Stimulated activated CD4-positive, alpha-beta T cell treated with anti-CD3 and anti-CD28 coated beads, TNF-alpha, amount 100 ng/mL, for 1 hour (primary cell): ENCODE data around the gene MXRA7.

Source experiments
- DNase-seq, 3 donors: peaks; one replicate each; pipeline ENCODE4 v3.0.0-alpha.2; 2020; ENCODE audit warnings: low read depth in 3 of 3, low spot score in 1 of 3

MXRA7 gene

DNA sequence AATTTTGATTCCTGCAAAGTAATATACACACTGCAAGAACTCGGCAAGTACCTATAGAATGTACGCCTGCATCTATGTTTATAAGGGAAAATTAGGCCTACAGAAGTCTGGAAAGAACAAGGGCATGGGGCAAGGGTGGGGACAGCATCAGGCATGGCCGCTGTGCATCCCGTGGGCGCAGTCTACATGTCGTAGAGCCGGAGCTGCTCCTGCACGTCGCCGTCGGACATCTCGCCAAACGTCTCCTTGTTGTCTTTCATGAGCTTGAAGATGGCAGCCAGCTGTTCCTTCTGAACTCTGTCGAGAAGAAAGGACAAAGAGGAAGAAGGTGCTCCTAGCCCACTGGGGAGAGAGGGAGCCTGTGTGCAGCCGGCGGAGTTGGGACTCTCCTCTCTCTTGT is 33.4 kb downstream of the MXRA7 start:
- DNase-seq = no peak

DNA sequence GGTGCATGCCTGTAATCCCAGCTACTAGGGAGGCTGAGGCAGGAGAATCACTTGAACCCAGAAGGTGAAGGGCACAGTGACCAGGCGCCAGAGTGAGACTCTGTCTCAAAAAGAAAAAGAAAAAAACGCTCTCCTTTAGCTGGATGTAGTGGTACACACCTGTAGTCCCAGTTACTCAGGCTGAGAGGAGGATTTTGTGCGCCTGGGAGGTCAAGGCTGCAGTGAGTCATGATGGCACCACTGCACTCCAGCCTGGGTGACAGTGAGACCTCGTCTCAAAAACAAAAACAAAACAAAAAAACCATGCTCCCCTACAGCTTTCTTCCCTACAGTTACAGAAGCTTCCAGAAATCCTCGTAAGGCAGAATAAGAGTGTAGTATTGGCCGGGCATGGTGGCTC is 34.1 kb downstream of the MXRA7 start:
- no peak for DNase-seq

DNA sequence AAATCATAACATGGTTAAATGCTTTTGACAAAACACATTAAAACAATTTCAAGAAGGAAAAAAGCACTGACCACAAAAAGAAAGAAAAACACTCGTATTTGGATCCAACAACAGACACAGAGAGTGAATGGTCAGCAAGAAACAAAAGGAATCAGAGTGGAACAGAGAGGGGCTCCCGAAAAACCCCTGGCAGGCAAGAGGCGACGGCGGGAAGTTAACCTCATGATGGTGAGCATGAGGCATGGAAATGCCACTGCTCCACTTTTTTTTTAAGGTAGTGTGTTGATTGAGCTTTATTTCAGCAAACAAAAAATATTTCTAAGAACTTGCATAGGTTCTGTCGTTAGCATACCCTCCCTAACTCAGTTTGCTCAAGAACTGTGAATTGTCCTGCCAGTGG is 35.1 kb downstream of the MXRA7 start:
- DNase-seq = no peak

DNA sequence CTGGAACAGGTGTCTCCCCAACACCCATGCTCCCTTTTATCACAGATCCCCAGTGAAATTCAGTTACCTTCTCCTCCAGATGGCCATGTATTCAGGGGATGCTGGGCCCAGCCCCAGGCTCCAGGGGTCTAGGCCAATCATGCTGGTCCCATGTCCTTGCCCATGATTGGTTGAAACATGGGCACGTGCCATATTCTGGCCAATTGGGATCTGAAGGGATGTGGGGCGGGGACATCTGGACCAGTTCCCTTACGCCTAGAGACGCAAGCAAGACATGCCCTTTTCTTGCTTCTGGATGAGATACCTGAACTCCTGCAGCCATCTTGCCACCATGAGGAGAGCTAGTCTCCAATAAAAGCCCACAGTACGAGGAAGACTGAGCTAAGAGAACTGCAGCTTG is 36.2 kb downstream of the MXRA7 start:
- no peak for DNase-seq

DNA sequence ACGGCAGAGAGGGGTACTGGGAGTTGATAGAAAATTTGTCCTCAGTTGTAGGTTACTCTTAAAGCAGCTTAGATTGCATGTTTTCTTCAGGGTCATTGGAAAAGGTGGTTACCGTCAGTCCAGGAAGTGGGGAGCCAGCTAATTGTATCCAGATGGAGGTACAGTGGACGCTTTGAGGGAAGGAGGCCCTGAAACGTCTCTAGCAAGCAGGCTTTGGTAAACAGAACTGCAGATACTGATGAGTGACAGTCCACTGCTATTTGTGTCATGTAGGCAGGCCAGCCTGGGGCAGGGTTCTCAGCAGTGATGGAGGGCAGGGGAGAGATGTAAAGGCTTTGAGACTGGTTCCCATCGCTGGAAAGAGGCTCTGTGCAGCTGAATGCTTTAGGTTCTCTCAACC is 37.0 kb downstream of the MXRA7 start:
- no peak for DNase-seq

DNA sequence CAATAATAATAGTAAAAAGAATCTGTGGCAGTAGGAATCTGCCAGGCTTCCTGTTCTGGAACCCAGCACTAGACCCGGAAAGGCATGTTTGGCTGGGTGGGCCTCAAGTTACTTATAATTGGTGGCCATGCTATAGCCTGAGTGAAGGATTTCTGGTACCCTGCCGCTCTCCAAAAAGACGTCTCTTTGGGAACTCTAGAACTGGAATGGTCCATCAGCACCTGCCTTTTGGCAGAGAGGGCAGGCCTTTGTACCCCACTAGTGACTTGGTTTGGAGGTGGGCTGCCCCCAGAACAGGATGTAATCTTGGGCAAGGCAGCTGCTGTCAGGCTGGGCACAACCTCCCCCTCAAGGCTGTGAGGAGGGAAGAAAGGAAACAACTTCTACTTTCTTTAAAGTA is 37.9 kb downstream of the MXRA7 start:
- DNase-seq = no peak

DNA sequence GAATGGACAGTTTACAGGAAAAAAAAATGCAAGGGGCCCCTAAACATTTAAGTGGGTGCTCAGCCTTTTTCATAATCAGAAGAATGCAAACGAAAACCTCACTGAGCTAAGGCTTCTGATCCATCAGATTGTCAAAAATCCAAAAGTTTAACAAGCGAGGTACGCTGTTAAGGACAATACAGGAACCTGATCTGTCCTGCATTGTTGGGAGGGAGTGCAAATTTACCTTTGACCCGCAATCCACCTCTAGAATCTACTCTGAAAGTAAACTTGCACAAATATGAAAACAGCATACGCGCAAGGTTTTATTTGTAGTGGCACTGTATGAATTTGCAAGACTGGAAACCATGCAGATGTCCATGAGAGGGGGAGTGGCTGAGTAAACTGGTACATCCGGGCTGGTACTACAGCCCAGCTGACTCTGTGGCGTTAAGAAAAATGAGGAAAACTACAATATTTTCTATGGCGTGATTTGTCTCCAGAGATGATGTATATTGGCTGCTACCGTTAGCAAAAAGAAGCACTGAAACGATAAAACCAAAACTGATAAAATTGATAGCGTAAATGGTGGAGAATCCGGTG is 38.4 kb downstream of the MXRA7 start:
- DNase-seq = no peak

DNA sequence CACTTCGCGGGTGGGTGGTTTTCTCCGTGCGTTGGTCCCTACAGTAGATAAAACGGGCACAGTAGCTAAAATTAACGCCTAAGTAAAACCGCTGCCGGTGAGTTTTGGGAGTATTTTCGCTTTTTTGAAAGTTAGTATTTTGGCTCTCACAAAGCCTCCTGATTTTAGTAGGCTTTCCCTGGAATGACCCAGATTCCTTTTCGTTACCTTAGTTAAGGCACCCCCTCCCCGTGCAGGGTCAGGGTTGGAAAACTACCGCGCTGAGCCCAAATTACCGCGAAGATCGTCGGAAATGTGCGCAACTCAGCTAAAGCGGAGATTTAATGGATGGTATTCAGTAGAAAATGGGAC is 38.9 kb downstream of the MXRA7 start:
- no peak for DNase-seq

DNA sequence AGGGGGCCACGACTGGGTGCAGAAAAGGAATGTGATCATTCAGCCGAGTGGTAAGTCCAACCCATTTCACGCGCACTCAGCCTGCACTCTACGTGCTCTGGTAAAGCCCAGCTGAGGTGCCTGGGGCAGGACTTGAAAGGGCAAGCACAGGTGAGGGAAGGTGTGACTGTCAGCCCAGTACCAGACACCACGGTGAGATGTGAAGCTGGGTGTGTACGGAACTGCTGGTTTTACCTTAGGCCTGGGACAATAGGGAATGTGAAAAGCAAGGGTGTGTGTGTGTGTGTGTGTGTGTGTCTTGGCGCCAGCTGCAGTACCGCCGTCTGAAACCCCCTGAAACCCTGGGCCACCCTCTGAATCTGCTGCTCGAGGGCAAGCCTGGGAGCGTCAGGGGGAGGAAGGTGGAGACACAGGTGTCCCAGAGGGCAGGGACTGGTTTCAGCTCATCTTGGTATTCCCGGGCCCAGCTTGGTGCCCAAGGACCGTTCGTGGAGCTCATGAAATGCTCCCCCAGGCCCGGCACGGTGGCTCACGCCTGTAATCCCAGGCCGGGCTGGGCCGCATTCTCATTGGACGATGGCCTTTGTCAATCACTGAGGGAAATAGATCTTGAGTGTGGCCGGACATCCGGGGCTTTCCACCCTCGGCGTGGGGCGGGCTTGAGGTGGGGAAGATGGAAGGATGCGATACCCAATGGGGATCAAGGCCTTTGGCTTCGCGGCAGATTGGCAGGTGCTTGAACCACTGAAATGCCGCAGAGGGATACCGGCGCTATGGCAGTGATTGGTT is 39.4 kb downstream of the MXRA7 start:
- DNase-seq = peak; percentile 94 to 97 (median 97)

DNA sequence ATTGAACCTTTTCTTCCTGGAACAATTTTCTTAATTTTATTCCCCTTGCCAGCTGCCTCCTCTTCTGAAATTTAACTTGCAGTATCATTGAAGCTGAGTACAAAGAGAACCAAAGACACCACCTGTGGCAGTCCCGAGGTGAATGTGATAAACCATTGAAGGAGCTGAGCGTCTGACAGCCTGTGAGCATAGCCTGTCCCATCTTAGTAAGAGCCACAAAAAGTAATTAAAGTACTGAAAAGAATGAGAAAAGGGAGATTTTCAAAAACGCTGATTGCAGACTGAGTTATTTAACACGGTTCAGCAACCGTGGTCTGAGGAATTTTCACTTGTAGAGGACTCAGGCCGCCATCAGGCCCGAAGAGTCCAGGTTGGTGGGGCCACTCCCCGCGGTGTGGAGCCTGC is 40.0 kb downstream of the MXRA7 start:
- DNase-seq = no peak

DNA sequence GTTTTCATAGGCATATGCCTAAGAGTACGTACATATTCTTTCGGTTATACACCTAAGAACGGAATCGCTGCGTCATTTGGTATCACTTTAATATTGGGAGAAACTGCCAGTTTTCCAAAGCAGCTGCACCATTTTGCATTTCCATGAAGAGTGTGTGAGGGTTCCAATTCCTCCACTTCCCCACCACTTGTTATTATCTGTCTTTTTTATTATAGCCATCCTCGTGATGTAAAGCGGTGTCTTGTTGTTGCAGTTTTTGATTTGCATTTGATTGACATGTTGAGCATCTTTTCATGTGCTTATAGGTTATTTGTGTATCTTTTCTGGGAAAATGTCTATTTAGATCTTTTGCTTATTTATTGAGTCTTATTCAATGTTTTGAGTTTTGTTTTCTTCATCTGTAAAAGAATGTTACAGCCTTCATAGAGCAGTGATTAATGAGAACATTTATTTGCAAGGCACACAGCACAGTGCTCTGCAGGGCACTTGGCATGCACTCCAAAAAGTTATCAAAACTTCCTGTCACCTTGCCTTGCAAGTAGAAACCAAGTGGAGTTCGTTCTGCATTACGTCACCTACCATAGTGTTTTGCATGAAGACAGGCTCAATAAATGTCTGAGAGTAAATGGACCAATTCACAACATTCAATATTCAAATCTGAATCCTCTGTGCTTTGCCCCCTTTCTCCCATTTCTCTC is 40.6 kb downstream of the MXRA7 start:
- no peak for DNase-seq

DNA sequence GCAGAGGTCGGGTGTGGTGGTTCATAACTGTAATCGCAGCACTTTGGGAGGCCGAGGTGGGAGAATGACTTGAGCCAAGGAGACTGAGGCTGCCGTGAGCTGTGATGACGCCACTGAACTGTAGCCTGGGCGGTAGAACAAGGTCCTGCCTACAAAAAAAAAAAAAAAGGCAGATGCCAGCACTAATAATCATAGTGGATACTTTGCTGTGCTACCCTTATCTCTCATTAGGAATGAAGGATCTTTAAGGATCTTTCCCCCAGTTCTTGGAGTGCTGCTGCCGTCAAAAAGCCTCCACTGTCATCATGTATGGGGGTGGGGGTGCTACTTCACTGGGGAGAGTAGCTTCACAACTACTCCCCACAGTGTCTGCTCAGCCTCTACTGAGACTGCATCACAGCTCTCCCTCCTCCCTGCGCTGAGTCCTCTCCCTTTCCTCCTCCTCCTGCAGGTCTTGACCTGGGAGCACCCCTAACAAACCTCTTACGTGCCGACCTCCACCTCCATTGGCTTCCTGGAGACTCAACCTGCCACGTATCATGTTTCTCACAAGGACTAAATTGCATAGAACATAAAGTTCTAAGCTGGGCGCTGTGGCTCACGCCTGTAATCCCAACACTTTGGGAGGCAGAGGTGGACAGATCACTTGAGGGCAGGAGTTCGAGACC is 42.8 kb downstream of the MXRA7 start:
- DNase-seq = no peak

DNA sequence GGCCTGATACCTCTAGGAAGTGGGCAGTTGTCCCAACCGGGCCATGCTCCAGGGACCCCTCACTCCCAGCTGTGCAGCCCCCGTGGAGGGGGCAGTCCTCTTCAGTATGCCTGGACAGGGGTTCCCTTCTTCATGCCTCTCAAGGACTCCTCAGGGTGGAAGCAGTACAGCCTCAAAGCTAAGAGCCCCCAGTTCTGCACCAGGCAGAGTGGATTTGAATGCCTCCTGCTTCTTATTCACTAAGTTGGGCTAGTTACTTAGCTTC is 43.3 kb downstream of the MXRA7 start:
- DNase-seq = no peak

DNA sequence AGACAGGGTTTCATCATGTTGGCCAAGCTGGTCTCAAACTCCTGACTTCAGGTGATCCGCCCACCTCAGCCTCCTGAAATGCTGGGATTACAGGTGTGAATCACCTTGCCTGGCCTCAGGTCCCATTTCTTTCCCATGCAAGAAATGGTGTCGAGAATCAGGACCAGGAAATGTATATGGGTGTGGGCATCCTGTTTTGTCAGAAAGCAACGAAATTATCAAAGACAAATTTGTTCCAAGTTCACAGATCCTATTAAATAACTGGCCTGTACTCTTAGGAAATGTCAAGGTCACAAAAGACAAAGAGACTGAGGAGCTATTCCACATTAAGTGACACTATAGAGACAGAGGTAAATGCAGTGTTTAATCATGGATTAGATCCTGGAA is 50.1 kb downstream of the MXRA7 start:
- no peak for DNase-seq

DNA sequence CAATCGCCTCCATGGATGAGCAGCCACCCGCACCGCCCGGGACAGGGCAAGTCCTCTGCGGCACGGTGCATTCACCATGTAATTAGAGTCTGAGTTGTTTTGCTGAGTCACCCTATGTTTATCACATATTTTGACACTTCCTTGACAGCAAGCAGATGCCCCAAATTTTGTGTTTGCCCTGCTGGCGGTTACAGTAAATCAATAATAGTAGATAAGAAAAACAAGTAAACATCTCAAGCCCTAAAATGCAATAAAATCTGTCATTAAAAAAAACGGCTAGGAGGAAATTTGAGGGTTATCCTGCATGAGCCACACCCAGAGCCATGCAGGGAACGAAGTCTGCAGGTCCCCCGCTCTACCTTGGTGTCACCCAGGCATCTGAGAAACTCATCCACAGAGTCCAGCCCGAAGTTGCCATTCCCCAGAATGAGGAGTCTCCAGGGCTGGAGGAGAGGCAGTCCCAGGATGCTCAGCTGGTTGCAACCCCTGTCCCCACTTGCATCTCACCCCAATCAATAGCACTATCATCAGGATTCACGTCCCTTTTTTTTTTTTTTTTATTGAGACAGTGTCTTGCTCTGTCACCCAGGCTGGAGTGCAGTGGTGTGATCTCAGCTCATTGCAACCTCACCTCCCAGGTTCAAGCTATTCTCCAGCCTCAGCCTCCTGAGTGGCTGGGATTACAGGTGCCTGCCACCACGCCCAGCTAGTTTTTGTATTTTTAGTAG is 50.7 kb downstream of the MXRA7 start:
- DNase-seq = no peak

DNA sequence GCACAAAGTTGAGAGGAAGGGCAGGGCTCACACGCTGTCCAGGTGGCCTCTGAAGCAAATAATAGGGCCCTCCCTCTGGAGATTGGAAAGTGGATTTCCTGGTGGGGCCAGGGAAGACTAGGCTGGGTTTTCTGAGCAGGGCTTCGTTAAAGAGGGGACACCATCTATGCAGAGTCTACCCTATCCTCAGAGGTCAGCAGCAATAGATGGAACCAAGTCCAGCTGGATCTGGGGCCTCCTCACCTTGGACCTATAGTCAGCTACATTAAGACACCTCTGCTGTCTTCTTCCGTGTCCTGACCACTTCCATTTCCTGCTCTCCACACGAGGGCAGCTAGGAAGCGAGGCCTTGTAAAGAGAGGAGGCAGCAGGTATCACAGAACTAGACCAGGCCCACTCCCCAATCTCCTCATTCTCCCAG is 52.5 kb downstream of the MXRA7 start:
- DNase-seq = no peak

DNA sequence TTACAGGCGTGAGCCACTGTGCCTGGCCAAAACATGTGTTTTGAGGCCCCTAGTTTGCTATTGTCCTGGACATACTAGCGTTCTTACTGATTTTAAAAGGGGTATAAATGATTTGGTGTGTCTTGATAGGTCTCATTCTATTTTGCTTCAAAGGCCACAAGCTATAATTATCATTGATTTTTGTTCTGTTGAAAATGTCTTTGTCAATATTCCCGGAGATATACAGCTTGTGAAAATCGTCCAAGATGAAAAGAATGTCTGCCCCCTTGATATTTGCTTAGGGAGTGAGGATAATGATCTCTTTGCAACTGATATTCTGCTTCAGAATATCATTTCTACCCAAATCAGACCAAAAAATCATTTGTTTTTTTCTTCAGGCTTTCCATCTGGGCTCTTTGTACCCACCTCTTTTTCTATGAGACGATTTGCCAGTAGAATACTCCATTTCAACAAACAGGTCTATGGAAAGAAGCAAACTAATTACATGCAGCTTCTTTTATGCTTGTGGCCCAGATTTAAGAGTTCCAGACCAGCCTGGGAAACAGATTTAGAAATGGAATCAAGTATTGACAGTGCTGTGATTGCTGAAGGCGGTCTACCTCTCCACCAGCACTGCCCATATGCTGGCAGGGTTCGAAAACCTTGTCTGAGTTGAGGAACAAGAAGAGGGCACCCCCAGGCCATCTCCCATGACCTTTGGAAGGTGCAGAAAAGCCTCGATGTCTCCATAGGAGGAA is 53.1 kb downstream of the MXRA7 start:
- DNase-seq = no peak

DNA sequence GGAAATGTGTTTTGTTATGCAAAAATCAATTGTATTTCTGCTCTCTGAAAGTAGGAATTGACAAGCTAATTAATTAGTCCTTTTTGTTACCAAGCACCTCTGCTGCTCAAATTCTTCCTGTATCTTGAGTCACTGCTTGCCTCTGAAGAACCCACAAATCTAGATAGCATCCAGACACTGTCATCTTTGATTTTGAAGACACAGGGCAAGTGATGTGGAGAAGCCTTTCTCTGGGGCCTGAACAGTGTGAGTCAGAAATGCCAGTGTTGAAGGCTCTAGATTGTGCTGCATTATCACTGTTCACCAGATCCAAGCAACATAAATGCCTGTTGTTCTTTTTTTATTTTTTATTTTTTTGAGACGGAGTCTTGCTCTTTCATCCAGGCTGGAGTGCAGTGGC is 56.4 kb downstream of the MXRA7 start:
- no peak for DNase-seq

DNA sequence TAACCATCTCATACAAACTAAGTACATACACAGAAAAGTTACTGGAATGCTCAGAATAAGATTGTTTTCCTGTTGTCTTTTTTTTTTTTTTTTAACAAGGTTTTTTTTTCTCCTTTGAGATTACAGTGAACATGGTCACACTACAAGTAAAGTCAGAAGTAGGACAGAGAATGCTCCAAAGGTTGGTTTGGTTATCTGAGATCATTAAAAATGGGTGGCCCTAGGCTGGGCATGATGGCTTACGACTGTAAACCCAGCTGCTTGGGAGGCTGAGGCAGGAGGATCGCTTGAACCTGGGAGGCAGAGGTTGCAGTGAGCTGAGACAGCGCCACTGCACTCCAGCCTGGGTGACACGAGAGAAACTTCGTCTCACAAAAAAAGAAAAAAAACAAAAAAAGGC is 60.3 kb downstream of the MXRA7 start:
- no peak for DNase-seq

DNA sequence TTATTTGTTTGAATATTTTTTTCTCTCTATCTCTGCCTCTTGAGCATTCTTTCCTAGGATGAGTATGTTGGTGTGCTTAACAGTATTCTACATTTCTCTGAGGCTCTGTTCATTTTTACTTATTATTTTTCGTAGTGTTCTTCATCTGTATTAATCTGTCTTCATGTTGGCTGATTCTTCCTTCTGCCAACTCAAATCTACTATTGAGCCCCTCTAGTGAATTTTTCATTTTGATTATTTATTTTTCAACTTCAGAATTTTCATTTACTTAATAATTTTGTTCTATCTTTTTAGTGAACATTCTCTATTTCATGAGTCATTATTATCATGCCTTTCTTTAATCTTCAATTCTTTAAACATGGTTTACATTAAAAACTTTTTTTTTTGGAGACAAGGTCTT is 64.1 kb downstream of the MXRA7 start:
- no peak for DNase-seq

DNA sequence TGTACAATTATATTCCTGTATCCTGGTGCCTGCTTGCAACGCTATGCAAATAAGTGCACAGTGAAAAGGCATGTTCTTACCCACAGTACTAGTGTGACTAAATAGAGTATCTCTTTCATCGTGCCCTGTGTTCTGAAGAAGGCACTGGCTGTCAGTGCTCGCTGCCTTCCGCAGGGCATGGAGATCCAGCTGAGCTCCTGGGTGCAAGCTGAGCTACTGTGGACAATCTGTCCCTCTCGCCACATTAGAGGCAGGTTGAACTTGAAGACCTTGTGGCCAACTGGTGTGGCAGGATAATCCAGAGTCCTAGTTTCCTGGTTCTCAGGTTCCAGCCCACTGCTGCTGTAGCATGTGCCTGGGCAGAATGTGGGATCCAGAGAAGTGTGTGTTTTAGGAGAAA is 65.3 kb downstream of the MXRA7 start:
- DNase-seq = no peak
